Loucy (cell line): ENCODE measurements around the gene PERCC1.

Experiments
- H2AFZ ChIP-seq: fragments of 200-600 bp; sonication (generic); 2 replicates; pipeline ENCODE4 v1.6.0; 2016; ENCODE audit warnings: antibody characterized with exemption, mild to moderate bottlenecking, low read length, moderate library complexity
- H3F3A ChIP-seq: fragments of 200-600 bp; 2 replicates; pipeline ENCODE4 v1.6.0; 2016; ENCODE audit warnings: antibody characterized with exemption, low read depth, mild to moderate bottlenecking
- H3K27me3 ChIP-seq: fragments of 200-600 bp; sonication (generic); 2 replicates; pipeline ENCODE4 v1.6.1; 2014; ENCODE audit warnings: low read length, mild to moderate bottlenecking; ENCODE audit not compliant: insufficient read depth, poor library complexity, severe bottlenecking
- H3K36me3 ChIP-seq: fragments of 200-600 bp; sonication (generic); 2 replicates; pipeline ENCODE4 v1.6.1; 2016; ENCODE audit warnings: low read length; ENCODE audit not compliant: insufficient read depth
- H3K4me1 ChIP-seq: fragments of 200-600 bp; sonication (generic); 2 replicates; pipeline ENCODE4 v1.5.1; 2014; ENCODE audit warnings: low read length, mild to moderate bottlenecking; ENCODE audit not compliant: insufficient read depth, poor library complexity, severe bottlenecking
- H3K4me2 ChIP-seq: fragments of 200-600 bp; sonication (generic); 2 replicates; pipeline ENCODE4 v1.6.0; 2014; ENCODE audit warnings: antibody characterized with exemption, low read length, low read depth, mild to moderate bottlenecking; ENCODE audit not compliant: poor library complexity, severe bottlenecking
- H3K4me3 ChIP-seq: fragments of 200-600 bp; sonication (generic); 2 replicates; pipeline ENCODE4 v1.5.1; 2014; ENCODE audit warnings: low read length, mild to moderate bottlenecking, mixed read lengths; ENCODE audit not compliant: poor library complexity, severe bottlenecking
- H3K79me2 ChIP-seq: fragments of 200-600 bp; sonication (generic); 2 replicates; pipeline ENCODE4 v1.6.1; 2014; ENCODE audit warnings: low read length; ENCODE audit not compliant: insufficient read depth
- H3K9ac ChIP-seq: fragments of 200-600 bp; sonication (generic); 2 replicates; pipeline ENCODE4 v1.6.0; 2014; ENCODE audit warnings: mild to moderate bottlenecking, low read depth, low read length, moderate library complexity; ENCODE audit not compliant: poor library complexity, severe bottlenecking
- H3K9me2 ChIP-seq: fragments of 200-600 bp; sonication (generic); replicated peaks from 2 replicates; pipeline ENCODE4 v1.6.1; 2016; ENCODE audit warnings: low read depth, low read length, mixed read lengths
- H3K9me3 ChIP-seq: fragments of 200-600 bp; sonication (generic); 2 replicates; pipeline ENCODE4 v1.6.1; 2014; ENCODE audit warnings: mild to moderate bottlenecking, antibody characterized with exemption, low read length, low read depth; ENCODE audit not compliant: insufficient read depth
- H4K20me1 ChIP-seq: fragments of 200-600 bp; sonication (generic); 2 replicates; pipeline ENCODE4 v1.6.0; 2014; ENCODE audit warnings: antibody characterized with exemption, low read length, mild to moderate bottlenecking; ENCODE audit not compliant: insufficient read depth, poor library complexity, severe bottlenecking
- CTCF ChIP-seq: fragments of 200-600 bp; sonication (generic); conservative IDR thresholded peaks from 2 replicates; pipeline ENCODE4 v1.5.1; 2014; ENCODE audit warnings: mild to moderate bottlenecking, antibody characterized with exemption, low read length
- EZH2phosphoT487 ChIP-seq: fragments of 200-600 bp; IDR thresholded peaks from 2 replicates; pipeline ENCODE4 v1.6.1; 2018; ENCODE audit warnings: antibody characterized with exemption, mild to moderate bottlenecking, moderate library complexity, borderline replicate concordance

Gene PERCC1

DNA sequence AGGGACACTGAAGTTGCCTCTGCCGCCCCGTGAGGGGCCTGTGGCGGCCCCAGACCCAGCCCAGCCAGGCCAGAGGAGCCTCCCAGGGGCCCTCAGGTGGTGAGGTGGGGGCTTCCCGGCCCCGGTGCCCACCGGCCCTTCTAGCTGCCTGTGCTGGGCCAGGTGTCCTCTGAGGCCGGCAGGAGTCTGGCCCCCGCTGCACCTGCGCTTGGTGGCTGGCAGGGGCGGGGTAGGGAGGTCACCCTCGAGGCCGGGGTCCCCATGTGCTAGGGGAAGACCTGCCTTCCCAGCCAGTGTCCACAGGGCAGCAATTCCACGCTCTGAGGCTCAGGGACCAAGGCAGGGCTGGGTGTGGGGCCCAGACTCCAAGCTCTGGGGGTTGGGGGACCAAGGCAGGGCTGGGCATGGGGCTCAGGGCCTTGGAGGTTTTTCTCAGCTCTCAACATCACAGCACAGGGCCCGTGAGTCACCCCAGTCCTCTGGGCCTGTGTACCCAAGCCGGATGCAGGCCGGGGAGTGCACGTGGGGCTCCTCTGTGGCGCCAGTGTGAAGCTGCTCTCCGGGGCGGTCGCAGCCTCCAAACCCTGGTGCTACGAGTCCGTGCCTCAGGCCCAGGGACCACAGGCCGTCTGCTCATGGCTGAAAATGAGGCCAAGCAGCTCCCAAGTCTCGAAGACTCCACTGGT, 14.8 kb downstream of the PERCC1 start:
- H3K36me3 ChIP-seq: no peaks in the 10 kb centered on the region
- H3K79me2 ChIP-seq: no peaks in the 10 kb centered on the region
- no peak overlapping the region for H2AFZ ChIP-seq
- H3K27me3 ChIP-seq: no peaks in the 10 kb centered on the region
- no peaks in the 10 kb centered on the region for H3K4me1 ChIP-seq
- H3K9me2 ChIP-seq: no peaks in the 10 kb centered on the region
- no peaks in the 10 kb centered on the region for H4K20me1 ChIP-seq
- no peak overlapping the region for H3K9ac ChIP-seq
- H3F3A ChIP-seq: no peaks in the 10 kb centered on the region
- no peak for TF ChIP-seq EZH2phosphoT487
- no peak for TF ChIP-seq CTCF
- H3K4me3 ChIP-seq: no peak overlapping the region
- no peaks in the 10 kb centered on the region for H3K9me3 ChIP-seq
- H3K4me2 ChIP-seq: no peak overlapping the region

- Histone ChIP-seq H3K4me2 (no peak overlapping the region), H3K9me3 (no peaks in the 10 kb centered on the region), H4K20me1 (no peaks in the 10 kb centered on the region), H3K9me2 (no peaks in the 10 kb centered on the region), H3K27me3 (no peaks in the 10 kb centered on the region), H3K4me3 (no peak overlapping the region), H3K9ac (no peak overlapping the region), H3K79me2 (no peaks in the 10 kb centered on the region), H3K4me1 (no peaks in the 10 kb centered on the region), H3K36me3 (no peaks in the 10 kb centered on the region), H2AFZ (no peak overlapping the region), H3F3A (no peaks in the 10 kb centered on the region)
- no peak for TF ChIP-seq CTCF
- TF ChIP-seq EZH2phosphoT487: no peak
Measured at GRCh38 chr16:1446296-1447080, 15.6 kb downstream of the PERCC1 start.

DNA sequence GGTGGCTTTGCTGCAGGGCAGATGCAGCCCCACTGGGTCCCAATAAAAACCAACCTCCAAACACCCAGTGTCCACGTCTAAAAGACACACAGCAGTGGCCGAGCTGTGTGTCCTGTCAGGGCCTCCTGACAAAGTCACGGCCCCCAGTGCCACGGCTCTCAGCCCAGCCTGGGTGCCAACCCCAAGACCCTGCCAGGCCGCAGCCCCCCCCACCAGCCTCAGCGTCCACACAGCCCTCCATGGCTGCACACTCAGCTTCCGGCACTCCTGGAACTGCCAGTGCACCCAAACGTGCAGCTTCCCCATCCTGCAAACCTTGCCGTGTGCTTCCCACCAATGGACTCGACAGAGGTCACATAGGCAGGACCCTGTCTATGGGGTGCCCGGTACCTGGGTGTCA, 17.1 kb downstream of the PERCC1 start:
- Histone ChIP-seq H3K36me3 (no peaks in the 10 kb centered on the region), H3K4me1 (no peaks in the 10 kb centered on the region)
- TF ChIP-seq EZH2phosphoT487: no peak

More for the DNA sequence above, 17.1 kb downstream of the PERCC1 start:
- Histone ChIP-seq H3F3A (no peaks in the 10 kb centered on the region), H4K20me1 (no peaks in the 10 kb centered on the region), H2AFZ (no peak overlapping the region), H3K9me3 (no peaks in the 10 kb centered on the region), H3K9ac (no peak overlapping the region), H3K4me3 (no peak overlapping the region), H3K27me3 (no peaks in the 10 kb centered on the region), H3K4me2 (no peak overlapping the region), H3K79me2 (no peaks in the 10 kb centered on the region), H3K9me2 (no peaks in the 10 kb centered on the region)
